Mesothelial cell of epicardium (in vitro differentiated cells): ENCODE measurements around the gene TMEM164. TPM values are rescaled to one million over a fixed set of nuclear protein-coding genes. Genes with fewer than 3 reads are reported as not detected.

Source experiments
- DNase-seq, 2 experiments: peaks; one replicate each; pipeline ENCODE4 v3.0.0; 2021; ENCODE audit warnings: low spot score in 2 of 2; ENCODE audit not compliant: unreplicated experiment in 2 of 2
- H3K27ac Mint-ChIP-seq: 2 replicates; pipeline ENCODE4 v1.8.0; 2021; ENCODE audit warnings: mixed read lengths
- H3K27me3 Mint-ChIP-seq: 2 replicates; pipeline ENCODE4 v1.8.0; 2021; ENCODE audit warnings: low read depth, mixed read lengths
- H3K36me3 Mint-ChIP-seq: 2 replicates; pipeline ENCODE4 v1.8.0; 2021; ENCODE audit warnings: mixed read lengths
- H3K4me1 Mint-ChIP-seq: 2 replicates; pipeline ENCODE4 v1.8.0; 2021; ENCODE audit warnings: mixed read lengths
- H3K4me3 Mint-ChIP-seq: 2 replicates; pipeline ENCODE4 v1.8.0; 2021; ENCODE audit warnings: mild to moderate bottlenecking, moderate library complexity, mixed read lengths
- H3K9me3 Mint-ChIP-seq: 2 replicates; pipeline ENCODE4 v1.8.0; 2021; ENCODE audit warnings: mixed read lengths
- CTCF ChIP-seq: fragments of 200-600 bp; sonication (generic); IDR thresholded peaks from one replicate; pipeline ENCODE4 v1.5.0; 2021; ENCODE audit warnings: antibody characterized with exemption; ENCODE audit not compliant: unreplicated experiment
- total RNA-seq: library from RNA; stranded (reverse); gene quantifications from 3 replicates; pipeline ENCODE4 v1.2.1, GENCODE V29; 2021

The TMEM164 gene
- total RNA-seq, 1 donor from 2014 or later: 42.5 TPM

DNA sequence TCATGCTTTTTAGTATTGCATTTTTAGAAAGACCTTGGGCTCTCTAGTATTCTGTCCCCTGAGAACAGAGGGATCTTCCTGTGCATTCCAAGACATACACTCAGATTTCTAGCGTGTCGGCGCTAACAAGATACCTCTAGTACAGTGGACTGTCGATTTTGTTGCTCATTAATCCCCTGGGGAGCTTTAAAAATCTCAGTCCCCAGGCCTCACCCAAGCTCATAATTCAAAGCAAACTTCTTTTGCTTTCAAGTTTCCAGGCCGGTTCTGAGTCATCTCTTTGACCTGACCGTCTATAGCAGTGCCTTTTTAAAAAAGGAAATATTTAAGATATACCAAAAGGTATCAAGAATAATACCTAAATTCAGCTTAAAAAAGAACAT is 178.0 kb downstream of the TMEM164 start:
- no peaks in the 10 kb centered on the region for H3K27me3 Mint-ChIP-seq

GRCh38 chrX:110181459-110182137 is 178.7 kb downstream of the TMEM164 start:
- peak overlapping the region; percentile 79 for H3K27ac Mint-ChIP-seq
- no peak for DNase-seq
- H3K36me3 Mint-ChIP-seq: peaks cover 16% of the 10 kb centered on the region
- H3K4me3 Mint-ChIP-seq: no peak overlapping the region
- peaks cover 24% of the 10 kb centered on the region for H3K4me1 Mint-ChIP-seq
- no peak for TF ChIP-seq CTCF
- H3K27me3 Mint-ChIP-seq: no peaks in the 10 kb centered on the region
- H3K9me3 Mint-ChIP-seq: peaks cover 22% of the 10 kb centered on the region

More for the DNA sequence above, 178.0 kb downstream of the TMEM164 start:
- Mint-ChIP-seq H3K4me1 (peaks cover 24% of the 10 kb centered on the region), H3K4me3 (no peak overlapping the region), H3K27ac (peak overlapping the region; percentile 3), H3K36me3 (peaks cover 15% of the 10 kb centered on the region), H3K9me3 (peaks cover 17% of the 10 kb centered on the region)
- DNase-seq: no peak
- no peak for TF ChIP-seq CTCF

GRCh38 chrX:110182362-110182761 is 179.4 kb downstream of the TMEM164 start:
- Mint-ChIP-seq H3K9me3 (peaks cover 26% of the 10 kb centered on the region), H3K27ac (peak overlapping the region; percentile 3), H3K4me3 (no peak overlapping the region), H3K4me1 (peaks cover 24% of the 10 kb centered on the region), H3K36me3 (peaks cover 21% of the 10 kb centered on the region), H3K27me3 (no peaks in the 10 kb centered on the region)
- no peak for TF ChIP-seq CTCF
- no peak for DNase-seq

DNA sequence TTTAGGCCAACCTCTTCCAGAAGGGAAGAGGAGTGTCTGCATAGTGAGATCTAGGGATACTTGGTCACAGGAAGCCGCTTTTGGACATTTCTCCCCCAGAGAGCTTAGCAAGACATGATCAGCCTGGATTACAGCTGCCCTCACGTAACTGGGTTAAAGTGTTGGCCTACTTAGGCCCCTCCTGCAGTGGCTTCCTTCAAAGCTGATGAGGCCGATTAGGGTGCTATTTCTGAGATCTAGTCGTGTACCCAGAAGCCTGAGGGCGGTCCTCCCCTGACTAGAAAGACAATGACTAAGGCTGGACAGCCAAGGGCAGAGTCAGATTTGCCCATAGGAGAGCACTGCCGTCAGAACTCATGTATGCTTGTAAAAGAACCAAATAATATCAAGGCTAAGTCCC is 180.0 kb downstream of the TMEM164 start:
- TF ChIP-seq CTCF: no peak
- Mint-ChIP-seq H3K27me3 (no peaks in the 10 kb centered on the region), H3K9me3 (peaks cover 26% of the 10 kb centered on the region), H3K27ac (no peak overlapping the region), H3K4me1 (peaks cover 24% of the 10 kb centered on the region), H3K36me3 (peaks cover 21% of the 10 kb centered on the region), H3K4me3 (no peak overlapping the region)
- DNase-seq: no peak

- Mint-ChIP-seq H3K9me3 (peaks cover 26% of the 10 kb centered on the region), H3K4me3 (no peak overlapping the region), H3K27me3 (no peaks in the 10 kb centered on the region), H3K4me1 (peaks cover 20% of the 10 kb centered on the region), H3K36me3 (peaks cover 26% of the 10 kb centered on the region), H3K27ac (no peak overlapping the region)
- no peak for TF ChIP-seq CTCF
- no peak for DNase-seq
Observed at GRCh38 chrX:110183314-110183713, 180.4 kb downstream of the TMEM164 start.
